IPS-11a (cell line): ENCODE measurements around the gene UQCC2.

Experiments
- H3K4me3 ChIP-seq: one replicate; pipeline ENCODE4 v1.5.1; 2013; ENCODE audit warnings: low read depth, low read length, control low read depth

The UQCC2 gene

DNA sequence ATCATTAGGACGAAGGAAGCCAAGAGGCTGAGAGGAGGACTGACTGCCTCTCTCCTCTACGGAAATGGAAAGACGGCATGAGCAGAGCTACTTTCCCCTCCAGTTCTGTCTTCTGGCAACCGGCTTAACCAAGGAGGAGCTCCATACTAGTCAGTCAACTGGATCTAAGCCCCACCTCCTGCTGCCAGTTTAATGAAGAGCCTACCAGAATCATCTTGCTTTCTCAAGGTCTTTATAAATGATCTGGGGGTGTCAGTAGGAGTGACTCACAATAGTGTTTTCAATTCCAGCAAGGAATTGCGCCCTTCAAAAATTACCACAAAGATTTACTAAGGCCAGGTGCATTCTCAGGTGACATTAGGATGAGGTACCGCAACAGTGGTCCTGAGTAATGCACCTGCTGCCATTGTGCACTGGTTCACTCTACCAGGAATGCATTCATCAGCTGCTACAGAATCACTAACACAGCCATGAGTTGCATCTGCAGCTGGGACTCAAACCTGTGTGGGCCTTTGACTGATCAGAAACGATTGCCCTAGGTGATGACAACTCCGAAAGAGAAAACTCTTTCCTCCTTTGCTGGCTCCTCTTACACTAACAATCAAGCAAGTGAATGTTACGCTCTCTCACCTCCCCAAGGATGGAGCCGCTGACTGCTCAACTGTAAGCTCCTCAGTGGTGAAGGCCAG, 2.8 kb downstream of the UQCC2 start:
- no peak overlapping the region for H3K4me3 ChIP-seq

- no peak overlapping the region for H3K4me3 ChIP-seq
Measured at GRCh38 chr6:33707771-33708170, 3.7 kb downstream of the UQCC2 start.

DNA sequence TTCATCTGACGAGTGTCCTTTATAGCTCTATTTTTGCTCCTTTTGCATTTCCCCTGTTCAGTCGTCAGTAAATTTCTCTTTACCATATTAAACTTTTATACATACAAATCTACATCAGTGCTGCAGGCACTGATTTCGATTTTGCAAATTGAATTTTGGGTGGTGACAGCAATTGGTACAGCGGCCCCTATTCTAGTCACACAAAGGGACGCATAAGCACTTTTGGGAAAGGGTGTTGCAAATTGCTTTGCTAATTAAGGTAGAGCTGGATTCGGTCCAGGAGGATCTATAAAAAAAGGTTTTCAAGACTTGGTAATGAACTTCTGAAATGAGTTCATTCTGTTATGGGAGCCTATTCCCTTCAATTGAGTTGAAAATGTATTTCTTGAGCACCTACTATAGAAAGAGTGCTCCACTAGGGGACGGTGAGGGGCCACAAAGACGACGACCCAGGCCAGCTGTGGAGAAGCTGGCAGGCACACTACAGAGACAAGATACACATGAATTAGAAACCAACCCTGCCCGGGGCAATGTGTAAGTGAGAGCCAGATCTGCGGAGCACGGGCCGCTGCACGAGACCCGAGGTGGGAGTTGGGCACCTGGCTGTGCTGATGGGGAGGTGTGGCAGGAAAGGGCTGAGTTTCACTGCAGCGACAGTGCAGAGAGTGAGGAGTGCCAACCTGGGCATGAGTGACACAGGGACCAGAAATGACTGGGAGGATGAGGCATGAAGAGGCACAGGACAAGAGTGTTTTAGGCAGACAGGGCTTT, 5.4 kb downstream of the UQCC2 start:
- no peak overlapping the region for H3K4me3 ChIP-seq

DNA sequence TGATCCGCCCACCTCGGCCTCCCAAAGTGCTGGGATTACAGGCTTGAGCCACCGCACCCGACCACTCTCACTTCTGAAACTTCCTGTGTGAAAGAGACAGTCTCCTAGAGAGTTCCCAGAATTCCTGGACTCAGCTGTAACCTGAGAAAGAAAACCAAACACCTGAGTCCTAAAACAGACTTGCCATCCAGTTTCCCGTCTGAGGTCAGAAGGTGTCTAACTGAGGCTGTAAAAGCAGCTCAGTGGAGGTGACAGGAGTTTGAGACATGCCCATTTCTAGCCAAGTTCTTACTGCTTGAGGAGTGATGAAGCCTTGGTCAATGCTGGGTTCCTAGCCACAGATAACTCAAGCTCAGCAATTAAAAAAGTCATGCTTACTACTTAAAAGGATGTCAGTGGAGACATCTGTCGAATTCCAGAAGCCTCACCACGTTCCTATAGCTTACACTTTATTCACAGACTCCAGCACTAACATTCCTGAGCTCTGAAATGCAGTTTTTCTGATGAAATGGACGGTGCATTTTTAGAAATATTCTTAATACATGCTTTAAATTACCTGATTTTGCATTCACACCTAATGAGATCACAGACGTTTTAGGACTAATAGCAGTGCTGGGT, 6.1 kb downstream of the UQCC2 start:
- H3K4me3 ChIP-seq, result no peak overlapping the region

DNA sequence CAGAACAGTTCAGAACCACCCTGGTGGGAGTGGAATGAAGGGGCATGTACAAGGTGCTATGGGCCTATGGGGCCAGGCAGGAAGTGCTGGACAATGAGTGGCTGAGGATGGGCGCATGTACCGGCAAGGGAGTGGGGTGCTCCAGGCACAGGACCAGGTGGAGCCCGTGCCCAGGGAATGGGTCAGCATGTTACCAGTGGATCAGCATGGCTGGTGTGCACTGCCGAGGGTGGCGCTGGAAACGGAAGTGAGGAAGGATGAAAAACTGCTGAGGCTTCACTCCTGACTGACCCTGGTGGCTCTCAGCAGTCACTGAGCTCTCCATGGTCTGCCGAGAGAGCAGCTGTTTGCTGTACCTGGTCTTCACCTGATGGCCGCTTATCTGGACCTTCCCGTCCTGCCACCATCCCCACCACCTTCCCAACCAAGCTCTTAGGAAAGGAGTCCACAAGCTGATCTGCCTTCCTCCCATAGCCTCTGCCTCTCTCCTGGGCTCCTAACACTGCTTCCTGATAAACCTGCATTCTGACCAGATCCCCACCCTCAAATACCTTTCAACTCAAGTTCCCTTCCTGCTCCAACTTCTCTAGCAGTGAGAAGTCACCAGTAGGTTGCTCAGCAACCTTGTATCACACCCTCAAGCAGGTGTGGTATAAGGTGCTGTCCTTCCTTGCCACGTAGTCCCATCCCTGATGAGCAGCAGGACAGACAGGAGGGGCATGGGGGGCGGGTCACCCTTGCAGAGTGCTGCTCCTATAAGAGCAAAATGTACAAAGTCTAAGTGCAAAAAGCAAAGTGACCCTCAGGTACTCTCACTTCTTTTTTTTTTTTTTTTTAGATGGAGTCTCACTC, 7.1 kb downstream of the UQCC2 start:
- no peak overlapping the region for H3K4me3 ChIP-seq

GRCh38 chr6:33702345-33702977, 9.0 kb downstream of the UQCC2 start:
- no peak overlapping the region for H3K4me3 ChIP-seq

DNA sequence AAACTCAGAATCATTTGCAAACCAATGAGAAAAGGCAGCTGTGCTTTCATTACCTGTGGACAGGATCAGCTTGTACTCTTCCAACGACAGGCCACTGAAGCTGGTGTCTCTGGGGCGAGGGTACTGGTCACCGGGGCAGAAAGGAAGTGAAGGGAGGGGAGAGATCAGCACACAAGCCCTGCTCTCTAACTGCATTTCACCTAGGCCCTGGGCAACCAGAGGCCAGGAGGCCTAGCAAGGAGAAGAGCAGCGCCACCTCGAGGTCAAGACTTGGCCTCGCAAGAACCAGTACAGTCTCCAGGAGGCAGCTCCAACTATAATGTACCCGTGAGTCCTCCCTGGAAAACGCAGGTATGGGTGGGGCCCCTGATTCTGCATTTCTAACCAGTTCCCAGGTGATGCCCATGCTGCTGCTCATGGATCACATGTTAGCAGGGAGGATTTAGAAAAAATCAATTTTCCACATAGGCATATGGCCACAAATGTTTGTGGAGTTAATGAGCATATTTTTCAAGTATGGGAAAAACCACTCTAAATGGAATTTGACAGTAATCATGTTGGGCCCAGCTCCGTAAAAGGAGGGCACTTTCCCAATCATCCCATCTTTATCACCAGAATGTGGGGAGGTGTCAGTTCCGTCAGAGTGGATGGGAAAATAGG, 11.0 kb downstream of the UQCC2 start:
- H3K4me3 ChIP-seq, result no peak overlapping the region

DNA sequence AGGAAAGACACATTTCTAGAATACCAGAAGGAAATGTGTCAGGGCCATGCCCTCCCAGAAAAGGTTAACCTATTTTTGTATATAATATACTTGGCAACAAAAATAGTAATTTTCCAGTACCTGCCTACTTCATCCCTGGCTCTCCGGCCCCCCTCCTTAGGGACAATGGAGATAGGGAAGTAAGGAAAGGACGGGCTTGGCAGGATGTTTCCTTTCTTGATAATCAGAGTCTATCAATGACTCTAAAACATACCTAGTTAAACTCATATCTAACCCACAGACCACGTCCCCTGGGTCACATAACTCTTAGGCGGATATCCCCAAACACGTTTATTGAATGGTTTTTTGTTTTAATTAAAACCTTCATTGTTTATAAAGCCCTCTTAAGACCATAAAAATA, 11.8 kb downstream of the UQCC2 start:
- H3K4me3 ChIP-seq, result no peak overlapping the region

GRCh38 chr6:33699131-33699530, 12.4 kb downstream of the UQCC2 start:
- H3K4me3 ChIP-seq, result no peak overlapping the region

- no peak overlapping the region for H3K4me3 ChIP-seq
Measured at GRCh38 chr6:33698494-33698893, 13.0 kb downstream of the UQCC2 start.

DNA sequence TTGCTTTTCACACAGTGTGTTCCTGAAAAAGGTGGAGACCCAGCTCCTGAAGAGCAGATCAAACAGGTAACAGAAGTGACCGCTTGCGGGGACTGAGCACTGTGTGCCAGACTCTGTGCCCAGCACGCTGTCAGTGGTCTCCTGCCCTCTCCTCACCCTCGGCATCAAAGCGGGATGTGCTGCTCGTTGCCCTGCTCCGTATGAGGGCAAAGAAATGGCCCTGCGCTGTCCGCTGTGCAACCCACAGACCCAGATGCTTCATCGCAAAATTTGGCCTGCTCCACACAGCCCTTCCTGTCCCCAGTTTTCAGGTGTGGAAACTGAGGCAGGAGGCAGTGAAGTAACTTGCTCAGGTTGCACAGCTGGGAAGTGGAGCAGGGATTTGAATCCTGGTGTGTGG, 13.7 kb downstream of the UQCC2 start:
- no peak overlapping the region for H3K4me3 ChIP-seq

- H3K4me3 ChIP-seq, result no peak overlapping the region
Measured at GRCh38 chr6:33696548-33697518, 14.7 kb downstream of the UQCC2 start.

DNA sequence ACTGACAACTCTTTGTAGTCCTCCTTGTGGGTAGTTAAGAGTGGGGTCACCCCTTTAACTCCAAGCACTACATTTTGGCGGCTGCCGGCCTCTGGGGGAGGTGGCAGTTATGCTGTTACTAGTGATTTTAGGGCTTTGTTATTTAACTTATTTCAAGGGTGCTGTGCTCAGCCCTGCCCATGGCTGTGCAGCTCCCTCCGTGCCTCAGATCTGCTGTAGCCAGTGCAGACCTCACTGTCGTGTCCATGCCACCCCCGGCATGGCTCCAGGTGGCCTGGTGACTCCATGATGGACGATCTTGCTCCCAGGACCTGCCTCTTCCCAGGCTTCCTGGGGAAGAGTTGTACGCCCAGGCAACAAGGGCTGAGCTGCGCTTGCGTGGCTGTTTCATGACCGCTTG, 15.4 kb downstream of the UQCC2 start:
- H3K4me3 ChIP-seq, result no peak overlapping the region

- H3K4me3 ChIP-seq, result no peak overlapping the region
Measured at GRCh38 chr6:33695451-33695887, 16.0 kb downstream of the UQCC2 start.

DNA sequence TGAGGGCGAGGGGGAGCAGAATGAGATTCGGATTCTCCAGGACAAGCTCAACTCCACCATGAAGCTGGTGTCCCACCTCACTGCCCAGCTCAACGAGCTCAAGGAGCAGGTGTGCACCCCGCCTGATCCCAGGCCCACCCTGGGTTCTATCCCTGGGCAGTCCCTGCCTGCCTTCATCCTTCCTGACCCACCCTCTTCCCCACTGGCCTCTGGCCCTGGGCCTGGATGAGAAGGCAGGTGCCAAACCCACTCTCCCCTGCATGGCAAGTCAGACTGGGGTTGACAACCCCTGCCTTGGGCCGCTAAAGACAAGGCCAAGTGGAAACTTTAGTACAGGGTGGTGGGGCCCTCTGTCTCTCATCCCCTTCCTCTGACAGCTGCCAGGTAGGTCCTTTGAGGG, 16.5 kb downstream of the UQCC2 start:
- no peak overlapping the region for H3K4me3 ChIP-seq

DNA sequence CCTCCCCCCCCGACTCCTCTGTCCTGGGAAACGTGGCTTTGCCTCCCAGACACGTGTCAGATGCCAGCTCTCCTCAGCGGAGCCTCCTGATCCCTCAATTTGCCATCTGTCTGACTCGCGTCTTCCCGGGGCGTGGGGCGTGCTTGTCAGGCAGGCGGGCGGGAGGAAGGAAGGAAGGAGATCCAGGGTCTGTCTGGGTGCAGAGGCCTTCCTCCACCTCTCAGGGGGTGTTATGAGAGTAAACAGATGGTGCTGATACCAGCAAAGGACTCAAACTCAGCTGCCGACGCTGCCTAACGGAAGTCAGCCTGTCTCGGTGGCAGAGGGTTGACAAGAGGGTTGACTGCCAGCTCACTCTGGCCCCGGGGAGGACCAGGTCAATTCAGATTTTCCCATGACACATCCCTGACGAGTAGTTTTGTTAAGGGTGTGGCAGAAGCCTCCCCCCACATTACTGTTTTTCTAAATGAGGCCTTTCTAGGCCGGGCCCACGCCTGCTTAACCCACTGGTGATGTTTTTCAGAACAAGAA, 17.0 kb downstream of the UQCC2 start:
- H3K4me3 ChIP-seq, result no peak overlapping the region

DNA sequence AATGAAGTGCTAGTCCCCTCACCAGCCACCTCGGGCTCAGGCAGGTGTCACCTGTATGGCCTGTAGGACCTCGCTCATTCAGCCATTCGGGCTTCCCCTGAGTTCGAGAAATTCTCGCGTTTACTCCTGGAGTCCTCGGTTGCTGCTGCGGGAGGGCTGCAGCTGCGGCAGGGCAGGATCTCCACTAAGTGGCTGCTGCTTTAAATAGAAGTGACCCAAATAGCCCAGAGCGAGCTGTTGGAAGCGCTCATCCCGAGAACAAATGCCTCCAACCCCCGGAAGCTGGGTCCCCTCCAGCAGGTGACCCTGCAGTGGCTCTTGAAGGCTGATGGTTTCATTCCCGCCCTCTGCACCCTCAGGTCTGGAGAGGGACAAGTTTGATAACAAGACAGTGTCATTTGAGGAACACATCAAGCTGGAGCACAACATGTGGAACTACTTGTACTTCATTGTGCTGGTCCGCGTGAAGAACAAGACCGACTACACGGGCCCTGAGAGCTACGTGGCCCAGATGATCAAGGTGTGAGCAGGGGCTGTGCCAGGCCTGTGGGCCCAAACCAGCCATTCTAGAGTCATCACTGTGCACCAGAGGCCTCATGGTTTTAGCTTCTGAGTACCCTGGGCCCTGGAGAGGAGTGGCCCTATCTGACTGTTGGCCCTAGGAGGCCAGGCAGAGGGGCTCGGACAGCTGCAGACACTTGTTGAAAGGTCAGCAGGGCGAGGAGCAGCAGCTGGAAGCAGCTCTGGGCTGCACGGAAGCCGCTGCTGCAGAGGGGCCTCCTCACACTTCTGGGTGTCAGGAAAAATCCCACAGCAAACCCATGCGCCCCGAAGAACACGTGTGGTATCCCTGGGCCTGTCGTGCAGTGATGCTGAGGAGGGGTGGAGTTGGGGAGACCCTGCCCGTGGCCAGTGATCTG, 18.1 kb downstream of the UQCC2 start:
- no peak overlapping the region for H3K4me3 ChIP-seq

GRCh38 chr6:33692760-33693158, 18.7 kb downstream of the UQCC2 start:
- no peak overlapping the region for H3K4me3 ChIP-seq
